Activated CD4-positive, alpha-beta memory T cell treated with anti-CD3 and anti-CD28 coated beads for 36 hours (primary cell): ENCODE results near the gene FTO. TPM values are rescaled to one million over a fixed set of nuclear protein-coding genes. Genes with fewer than 3 reads are reported as not detected.

Source experiments
- CTCF ChIA-PET: fragments of 350-600 bp; sonication (Branson Sonifier 250); formaldehyde crosslinking; loops from one replicate; lab custom pipeline; 2021; ENCODE audit warnings: antibody characterized with exemption, inconsistent platforms; lab: Charles Lee
- POLR2A ChIA-PET: fragments of 350-600 bp; sonication (Branson Sonifier 250); formaldehyde crosslinking; loops from one replicate; lab custom pipeline; 2021; ENCODE audit warnings: antibody characterized with exemption; lab: Charles Lee
- DNase-seq: peaks from one replicate; pipeline ENCODE4 v3.0.0-alpha.2; 2020
- H3K27ac Mint-ChIP-seq: one replicate; pipeline ENCODE4 v1.8.0; 2021; ENCODE audit warnings: mixed read lengths
- H3K27me3 Mint-ChIP-seq: one replicate; pipeline ENCODE4 v1.8.0; 2021; ENCODE audit warnings: mixed read lengths
- H3K36me3 Mint-ChIP-seq: one replicate; pipeline ENCODE4 v1.8.0; 2021; ENCODE audit warnings: mixed read lengths
- H3K4me1 Mint-ChIP-seq: one replicate; pipeline ENCODE4 v1.8.0; 2021; ENCODE audit warnings: low read depth, mixed read lengths
- H3K4me3 Mint-ChIP-seq: one replicate; pipeline ENCODE4 v1.8.0; 2021; ENCODE audit warnings: mild to moderate bottlenecking, mixed read lengths
- H3K9me3 Mint-ChIP-seq: one replicate; pipeline ENCODE4 v1.8.0; 2021; ENCODE audit warnings: mixed read lengths
- intact Hi-C: fragments of 100-400 bp; cut with micrococcal nuclease; formaldehyde crosslinking; loops from one replicate; pipeline ENCODE4 v1.15.1; 2023
- total RNA-seq, 2 experiments: library from RNA; stranded (reverse); gene quantifications; one replicate each; pipeline ENCODE4 v1.2.3, GENCODE V29; 2021

Gene FTO
- total RNA-seq, 2 experiments from 2014 or later, result 50.7 to 53.1 TPM

GRCh38 chr16:53998024-53998810, 294.3 kb downstream of the FTO start:
- H3K27ac Mint-ChIP-seq, result no peak overlapping the region
- H3K9me3 Mint-ChIP-seq, result no peaks in the 10 kb centered on the region
- no peaks in the 10 kb centered on the region for H3K27me3 Mint-ChIP-seq
- H3K4me1 Mint-ChIP-seq, result no peaks in the 10 kb centered on the region
- DNase-seq, result no peak
- intact Hi-C loops, result no loop called here
- POLR2A ChIA-PET, result no interaction called here
- no peak overlapping the region for H3K4me3 Mint-ChIP-seq
- H3K36me3 Mint-ChIP-seq, result peaks cover 4% of the 10 kb centered on the region
- CTCF ChIA-PET, result no interaction called here

DNA sequence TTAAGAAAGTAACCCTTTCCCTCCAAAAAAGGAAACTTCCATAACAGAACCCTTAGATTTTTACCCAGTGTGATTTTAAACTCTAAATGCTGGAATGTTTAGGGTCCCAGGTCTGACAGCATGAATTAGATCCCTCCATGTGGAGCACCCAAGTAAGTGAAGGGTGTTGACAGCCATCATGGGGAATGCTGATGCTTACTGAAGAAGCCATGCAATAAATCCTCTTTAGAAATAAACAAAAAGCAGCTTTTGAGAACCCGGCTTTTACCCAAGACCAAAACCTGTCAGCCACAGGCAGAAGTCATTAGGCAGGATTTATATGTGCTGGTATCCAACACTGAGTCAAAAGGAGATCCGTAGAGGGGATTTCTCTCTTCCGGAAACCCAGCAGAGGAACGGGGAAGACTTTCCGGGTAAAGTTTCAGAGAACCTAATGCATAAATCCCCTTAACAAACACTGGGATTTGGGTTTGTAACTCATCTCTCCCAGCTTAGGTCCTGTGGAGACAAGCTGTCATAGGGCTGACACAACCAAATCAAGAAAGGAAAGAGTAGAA, 295.1 kb downstream of the FTO start:
- POLR2A ChIA-PET, result no interaction called here
- DNase-seq, result no peak
- Mint-ChIP-seq H3K4me3 (no peak overlapping the region), H3K27me3 (no peaks in the 10 kb centered on the region), H3K27ac (no peak overlapping the region), H3K4me1 (no peaks in the 10 kb centered on the region), H3K36me3 (peaks cover 4% of the 10 kb centered on the region), H3K9me3 (no peaks in the 10 kb centered on the region)
- intact Hi-C loops, result no loop called here
- CTCF ChIA-PET, result no interaction called here

DNA sequence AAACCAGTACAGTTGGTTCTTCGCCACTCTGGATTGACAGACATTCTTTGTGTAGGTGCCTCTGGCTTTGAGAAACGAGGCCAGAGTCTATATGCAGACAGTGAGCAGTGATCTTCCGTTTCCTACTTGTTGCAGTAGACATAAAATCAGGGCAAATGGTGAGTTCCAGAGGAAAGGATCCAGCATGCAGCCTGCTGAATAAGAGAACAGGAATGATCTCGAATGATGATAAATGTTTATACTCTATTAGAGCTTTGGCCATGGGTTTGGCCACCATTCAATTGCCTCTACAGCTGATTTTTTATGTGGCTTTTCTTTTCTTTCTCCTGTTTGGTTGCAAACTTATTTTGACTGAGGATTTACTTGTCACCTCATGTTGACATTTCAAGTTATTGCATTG, 295.9 kb downstream of the FTO start:
- Mint-ChIP-seq H3K4me3 (no peak overlapping the region), H3K36me3 (peaks cover 4% of the 10 kb centered on the region), H3K4me1 (no peaks in the 10 kb centered on the region), H3K27me3 (no peaks in the 10 kb centered on the region), H3K27ac (no peak overlapping the region), H3K9me3 (no peaks in the 10 kb centered on the region)
- intact Hi-C loops, result no loop called here
- ChIA-PET CTCF (no interaction called here), POLR2A (no interaction called here)
- DNase-seq, result no peak

- H3K9me3 Mint-ChIP-seq, result no peaks in the 10 kb centered on the region
- no peaks in the 10 kb centered on the region for H3K4me1 Mint-ChIP-seq
- no peaks in the 10 kb centered on the region for H3K27me3 Mint-ChIP-seq
- ChIA-PET POLR2A (no interaction called here), CTCF (no interaction called here)
- H3K36me3 Mint-ChIP-seq, result peaks cover 4% of the 10 kb centered on the region
- intact Hi-C loops, result no loop called here
- H3K4me3 Mint-ChIP-seq, result no peak overlapping the region
- no peak overlapping the region for H3K27ac Mint-ChIP-seq
- DNase-seq, result no peak
Observed at GRCh38 chr16:54000361-54000760, 296.4 kb downstream of the FTO start.

- POLR2A ChIA-PET, result no interaction called here
- peaks cover 5% of the 10 kb centered on the region for H3K9me3 Mint-ChIP-seq
- DNase-seq, result no peak
- H3K36me3 Mint-ChIP-seq, result peaks cover 30% of the 10 kb centered on the region
- intact Hi-C loops, result no loop called here
- no peak overlapping the region for H3K27ac Mint-ChIP-seq
- no peaks in the 10 kb centered on the region for H3K27me3 Mint-ChIP-seq
- no peak overlapping the region for H3K4me3 Mint-ChIP-seq
- H3K4me1 Mint-ChIP-seq, result no peaks in the 10 kb centered on the region
- CTCF ChIA-PET, result no interaction called here
Observed at GRCh38 chr16:54006693-54007092, 302.7 kb downstream of the FTO start.

DNA sequence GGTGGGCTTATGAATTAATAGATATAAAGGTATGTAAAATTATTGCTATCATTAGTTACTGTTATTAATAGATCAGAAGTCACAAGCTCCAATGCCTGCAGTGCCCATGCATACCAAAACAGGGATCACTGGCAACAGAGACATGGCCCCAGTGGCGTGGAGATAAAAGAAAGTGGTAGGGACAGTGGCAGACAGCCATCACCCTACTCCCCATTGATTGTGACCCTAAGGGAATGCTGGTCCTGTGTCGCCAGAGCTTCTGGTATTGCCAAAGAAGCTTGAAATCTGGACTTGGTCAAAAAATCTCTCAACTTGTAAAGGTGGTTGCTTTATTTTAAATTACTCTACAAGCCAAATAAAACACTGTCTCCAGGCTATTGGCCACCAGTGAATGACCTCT, 303.5 kb downstream of the FTO start:
- Mint-ChIP-seq H3K4me3 (no peak overlapping the region), H3K9me3 (peaks cover 11% of the 10 kb centered on the region), H3K27me3 (no peaks in the 10 kb centered on the region), H3K27ac (no peak overlapping the region), H3K4me1 (no peaks in the 10 kb centered on the region), H3K36me3 (peaks cover 36% of the 10 kb centered on the region)
- intact Hi-C loops, result no loop called here
- CTCF ChIA-PET, result no interaction called here
- POLR2A ChIA-PET, result no interaction called here
- no peak for DNase-seq

- Mint-ChIP-seq H3K36me3 (peaks cover 46% of the 10 kb centered on the region), H3K4me3 (no peak overlapping the region), H3K9me3 (peaks cover 13% of the 10 kb centered on the region), H3K27me3 (no peaks in the 10 kb centered on the region), H3K27ac (no peak overlapping the region), H3K4me1 (no peaks in the 10 kb centered on the region)
- no peak for DNase-seq
- ChIA-PET POLR2A (no interaction called here), CTCF (no interaction called here)
- intact Hi-C loops, result no loop called here
Observed at GRCh38 chr16:54009464-54010176, 305.7 kb downstream of the FTO start.

GRCh38 chr16:54015147-54015546, 311.2 kb downstream of the FTO start:
- H3K9me3 Mint-ChIP-seq, result peaks cover 22% of the 10 kb centered on the region
- no peak for DNase-seq
- no peak overlapping the region for H3K4me3 Mint-ChIP-seq
- intact Hi-C loops, result no loop called here
- no peaks in the 10 kb centered on the region for H3K4me1 Mint-ChIP-seq
- no peaks in the 10 kb centered on the region for H3K27me3 Mint-ChIP-seq
- H3K36me3 Mint-ChIP-seq, result peaks cover 46% of the 10 kb centered on the region
- ChIA-PET CTCF (no interaction called here), POLR2A (no interaction called here)
- H3K27ac Mint-ChIP-seq, result no peak overlapping the region

GRCh38 chr16:54022362-54022761, 318.4 kb downstream of the FTO start:
- Mint-ChIP-seq H3K27ac (no peak overlapping the region), H3K4me1 (no peaks in the 10 kb centered on the region), H3K4me3 (no peak overlapping the region), H3K27me3 (no peaks in the 10 kb centered on the region), H3K9me3 (peaks cover 10% of the 10 kb centered on the region), H3K36me3 (peaks cover 29% of the 10 kb centered on the region)
- ChIA-PET POLR2A (no interaction called here), CTCF (no interaction called here)
- intact Hi-C loops, result no loop called here
- no peak for DNase-seq

- Mint-ChIP-seq H3K27ac (no peak overlapping the region), H3K27me3 (no peaks in the 10 kb centered on the region), H3K4me3 (no peak overlapping the region), H3K36me3 (peaks cover 51% of the 10 kb centered on the region), H3K9me3 (peaks cover 21% of the 10 kb centered on the region), H3K4me1 (no peaks in the 10 kb centered on the region)
- no peak for DNase-seq
- intact Hi-C loops, result no loop called here
- CTCF ChIA-PET, result no interaction called here
- POLR2A ChIA-PET, result no interaction called here
Observed at GRCh38 chr16:54026456-54026855, 322.5 kb downstream of the FTO start.

DNA sequence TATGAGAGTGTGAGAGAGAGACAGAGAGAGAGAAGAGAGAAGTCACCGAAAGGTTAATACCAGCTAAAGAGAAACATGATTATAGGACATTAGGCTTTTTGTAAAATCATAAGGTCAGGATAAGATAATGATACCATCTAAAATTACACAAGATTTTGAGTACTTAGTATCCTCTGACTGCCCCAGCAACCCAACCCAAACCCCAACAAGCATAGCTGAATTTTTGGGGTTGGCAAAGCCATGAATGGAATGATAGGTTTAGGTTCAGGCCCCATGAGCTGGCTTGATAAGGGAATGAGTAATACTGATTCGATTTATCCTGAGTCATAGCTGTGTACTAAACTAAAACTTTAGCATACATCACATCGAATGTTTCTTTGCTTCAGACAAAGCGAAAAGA, 323.1 kb downstream of the FTO start:
- Mint-ChIP-seq H3K27ac (no peak overlapping the region), H3K4me1 (no peaks in the 10 kb centered on the region), H3K9me3 (peaks cover 21% of the 10 kb centered on the region), H3K4me3 (no peak overlapping the region), H3K27me3 (no peaks in the 10 kb centered on the region), H3K36me3 (peaks cover 51% of the 10 kb centered on the region)
- CTCF ChIA-PET, result no interaction called here
- intact Hi-C loops, result no loop called here
- no peak for DNase-seq
- POLR2A ChIA-PET, result no interaction called here

DNA sequence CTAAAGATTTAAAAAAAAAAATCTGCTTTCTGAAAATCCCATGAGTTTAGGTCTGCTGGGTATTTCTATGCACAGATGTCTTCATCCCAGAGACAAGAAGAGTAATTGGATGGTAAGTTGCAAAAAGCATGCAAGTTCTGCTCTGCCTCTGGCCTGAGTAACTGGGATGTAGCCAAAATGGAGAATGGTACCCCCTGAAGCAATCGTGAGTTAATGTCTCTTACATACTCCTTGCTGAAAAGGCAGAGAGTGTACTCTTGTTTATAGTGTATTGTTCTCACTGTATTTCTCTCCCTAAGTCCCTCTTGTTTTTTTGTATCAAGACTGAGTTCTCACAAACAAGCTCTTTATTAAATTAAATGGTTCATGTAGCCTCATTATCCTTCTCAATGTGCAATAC, 323.6 kb downstream of the FTO start:
- no peak overlapping the region for H3K4me3 Mint-ChIP-seq
- no peaks in the 10 kb centered on the region for H3K27me3 Mint-ChIP-seq
- intact Hi-C loops, result no loop called here
- peaks cover 21% of the 10 kb centered on the region for H3K9me3 Mint-ChIP-seq
- H3K27ac Mint-ChIP-seq, result no peak overlapping the region
- peaks cover 48% of the 10 kb centered on the region for H3K36me3 Mint-ChIP-seq
- CTCF ChIA-PET, result no interaction called here
- POLR2A ChIA-PET, result no interaction called here
- no peaks in the 10 kb centered on the region for H3K4me1 Mint-ChIP-seq
- DNase-seq, result no peak
